Uterus (tissue), 2 donors: ENCODE data around the gene BACH1.

Source experiments
- POLR2A ChIP-seq, 2 donors: fragments of 450-650 bp; IDR thresholded peaks; one replicate each; pipeline ENCODE4 v1.6.1; 2016; ENCODE audit warnings: antibody characterized with exemption in 2 of 2, mild to moderate bottlenecking in 1 of 2, moderate library complexity in 1 of 2
- TF ChIP-seq, protein P1 (sequence below), 4 experiments: fragments of 200-600 bp in 2 of 4; fragments of 450-650 bp in 2 of 4; sonication (generic) in 2 of 4; IDR thresholded peaks; one replicate each; pipeline ENCODE4 v1.5.1; 2016 to 2019; ENCODE audit warnings: antibody characterized with exemption in 4 of 4, mild to moderate bottlenecking in 2 of 4, moderate library complexity in 1 of 4

- TF ChIP-seq POLR2A (IDR thresholded peaks at IDR 0.05) = no peak
- TF ChIP-seq, protein P1, sequence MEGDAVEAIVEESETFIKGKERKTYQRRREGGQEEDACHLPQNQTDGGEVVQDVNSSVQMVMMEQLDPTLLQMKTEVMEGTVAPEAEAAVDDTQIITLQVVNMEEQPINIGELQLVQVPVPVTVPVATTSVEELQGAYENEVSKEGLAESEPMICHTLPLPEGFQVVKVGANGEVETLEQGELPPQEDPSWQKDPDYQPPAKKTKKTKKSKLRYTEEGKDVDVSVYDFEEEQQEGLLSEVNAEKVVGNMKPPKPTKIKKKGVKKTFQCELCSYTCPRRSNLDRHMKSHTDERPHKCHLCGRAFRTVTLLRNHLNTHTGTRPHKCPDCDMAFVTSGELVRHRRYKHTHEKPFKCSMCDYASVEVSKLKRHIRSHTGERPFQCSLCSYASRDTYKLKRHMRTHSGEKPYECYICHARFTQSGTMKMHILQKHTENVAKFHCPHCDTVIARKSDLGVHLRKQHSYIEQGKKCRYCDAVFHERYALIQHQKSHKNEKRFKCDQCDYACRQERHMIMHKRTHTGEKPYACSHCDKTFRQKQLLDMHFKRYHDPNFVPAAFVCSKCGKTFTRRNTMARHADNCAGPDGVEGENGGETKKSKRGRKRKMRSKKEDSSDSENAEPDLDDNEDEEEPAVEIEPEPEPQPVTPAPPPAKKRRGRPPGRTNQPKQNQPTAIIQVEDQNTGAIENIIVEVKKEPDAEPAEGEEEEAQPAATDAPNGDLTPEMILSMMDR (IDR thresholded peaks at IDR 0.05) = no peak
Measured at GRCh38 chr21:29258626-29259338, 39.9 kb upstream of the BACH1 start.
